GM10266 (cell line): ENCODE results near the gene GUCY1A1.

Experiments
- DNase-seq: peaks from one replicate; pipeline ENCODE4 v3.0.0; 2012; ENCODE audit errors: extremely low spot score
- CTCF ChIP-seq: IDR thresholded peaks from 2 replicates; pipeline ENCODE4 v1.5.1; 2012; ENCODE audit warnings: mild to moderate bottlenecking, low read depth; ENCODE audit not compliant: control insufficient read depth, insufficient read depth; ENCODE audit errors: missing control alignments

The GUCY1A1 gene

GRCh38 chr4:155684892-155685541 is 18.4 kb downstream of the GUCY1A1 start:
- TF ChIP-seq CTCF = no peak
- DNase-seq = no peak

GRCh38 chr4:155687380-155687982 is 20.8 kb downstream of the GUCY1A1 start:
- DNase-seq = no peak
- no peak for TF ChIP-seq CTCF

GRCh38 chr4:155688211-155688610 is 21.6 kb downstream of the GUCY1A1 start:
- no peak for DNase-seq
- no peak for TF ChIP-seq CTCF

GRCh38 chr4:155688860-155689259 is 22.2 kb downstream of the GUCY1A1 start:
- DNase-seq = no peak
- no peak for TF ChIP-seq CTCF

GRCh38 chr4:155690044-155690837 is 23.6 kb downstream of the GUCY1A1 start:
- no peak for DNase-seq
- TF ChIP-seq CTCF = no peak

- TF ChIP-seq CTCF = no peak
- no peak for DNase-seq
Measured at GRCh38 chr4:155692361-155692760, 25.7 kb downstream of the GUCY1A1 start.
